ENCODE measurements around the gene ACR.

DNA sequence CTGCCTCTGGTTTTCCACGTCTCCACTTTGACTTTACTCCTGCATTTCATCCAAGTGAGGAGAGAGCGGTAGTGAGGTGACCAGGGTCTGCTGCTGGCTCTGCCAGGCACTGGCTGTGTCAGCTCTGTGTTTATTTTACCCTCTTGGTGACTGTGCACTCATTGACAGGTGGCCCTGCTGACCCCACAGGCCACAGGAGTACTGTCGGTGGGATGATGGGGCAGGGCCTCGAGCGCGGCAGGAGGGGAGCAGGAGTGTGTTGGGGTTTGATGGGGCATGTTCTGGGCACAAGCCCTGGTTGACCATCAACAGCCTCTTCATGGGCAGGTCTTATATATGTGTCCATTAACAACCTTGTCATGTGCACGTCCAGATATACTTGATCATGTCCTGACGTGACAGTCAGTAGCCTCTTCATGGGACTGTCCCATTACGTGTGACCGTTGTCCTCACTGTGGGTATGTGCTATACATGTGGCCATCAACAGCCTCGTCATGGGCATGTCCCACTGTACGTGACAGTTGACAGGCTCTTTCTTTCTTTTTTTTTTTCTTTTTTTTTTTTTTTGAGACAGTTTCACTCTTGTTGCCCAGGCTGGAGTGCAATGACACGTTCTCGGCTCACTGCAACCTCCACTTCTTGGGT, 31.4 kb upstream of the ACR start:
- no peak for TF ChIP-seq CTCF (IDR thresholded peaks at IDR 0.05; ENCODE audit: insufficient read depth, low read depth, low read length)
- no peak for TF ChIP-seq EZH2 (IDR thresholded peaks at IDR 0.05; ENCODE audit: insufficient read depth, low read length)
